Activated T-cell treated with anti-CD3 and anti-CD28 coated beads, Interleukin-2, amount 50 U/mL, for 24 hours (primary cell): ENCODE data around the gene MYH4.

ENCODE experiments used
- DNase-seq: peaks from one replicate; pipeline ENCODE4 v3.0.0-alpha.2; 2020
- H3K27ac Mint-ChIP-seq: 2 replicates; pipeline ENCODE4 v1.8.0; 2020; ENCODE audit warnings: mild to moderate bottlenecking, mixed read lengths
- H3K27me3 Mint-ChIP-seq: 2 replicates; pipeline ENCODE4 v1.8.0; 2020; ENCODE audit warnings: mixed read lengths
- H3K36me3 Mint-ChIP-seq: 2 replicates; pipeline ENCODE4 v1.8.0; 2020; ENCODE audit warnings: low read depth, mixed read lengths
- H3K4me1 Mint-ChIP-seq: 2 replicates; pipeline ENCODE4 v1.8.0; 2020; ENCODE audit warnings: low read depth, mixed read lengths
- H3K4me3 Mint-ChIP-seq: 2 replicates; pipeline ENCODE4 v1.8.0; 2020; ENCODE audit warnings: mild to moderate bottlenecking, moderate library complexity, mixed read lengths
- H3K9me3 Mint-ChIP-seq: 2 replicates; pipeline ENCODE4 v1.8.0; 2020; ENCODE audit warnings: mixed read lengths

MYH4 gene

DNA sequence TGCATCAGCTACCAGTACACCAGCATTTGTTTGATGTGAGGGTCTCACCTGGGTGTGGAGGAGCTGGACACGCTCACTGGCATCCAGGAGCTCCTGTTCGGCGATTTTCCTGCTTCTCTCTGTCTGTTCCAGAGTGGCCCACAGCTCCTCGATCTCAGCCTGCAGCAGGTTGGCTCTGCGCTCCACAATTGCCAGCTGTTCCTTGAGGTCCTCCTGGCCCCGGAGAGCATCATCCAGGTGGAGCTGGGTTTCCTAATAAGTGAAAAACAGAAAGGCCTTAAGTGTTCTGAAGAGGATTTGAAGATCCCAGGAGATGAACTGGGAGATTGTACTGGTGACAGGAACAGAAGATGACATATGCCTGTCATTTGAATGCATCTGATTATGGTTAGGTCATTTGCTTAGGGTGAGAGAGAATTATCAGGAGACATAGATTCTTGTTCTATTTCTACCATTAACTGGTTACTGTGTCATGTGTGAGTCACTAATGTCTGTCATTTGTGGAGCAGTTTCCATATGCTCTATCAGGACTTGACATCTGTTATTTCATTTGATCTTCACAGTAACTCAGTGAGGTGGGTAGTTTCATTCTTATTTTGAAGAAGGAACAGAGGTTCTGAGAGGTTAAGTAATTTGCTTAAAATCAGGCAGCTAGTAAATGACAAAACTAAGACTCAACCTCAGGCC is 75.0 kb downstream of the MYH4 start:
- Mint-ChIP-seq H3K4me3 (no peak overlapping the region), H3K4me1 (peaks cover 5% of the 10 kb centered on the region), H3K27me3 (peaks cover 26% of the 10 kb centered on the region), H3K36me3 (no peaks in the 10 kb centered on the region), H3K9me3 (no peaks in the 10 kb centered on the region), H3K27ac (no peak overlapping the region)
- no peak for DNase-seq
